Loucy (cell line): ENCODE data around the gene ALG6.

ENCODE experiments used
- EZH2phosphoT487 ChIP-seq: fragments of 200-600 bp; IDR thresholded peaks from 2 replicates; pipeline ENCODE4 v1.6.1; 2018; ENCODE audit warnings: antibody characterized with exemption, mild to moderate bottlenecking, moderate library complexity, borderline replicate concordance
- TF ChIP-seq, protein P1 (sequence below): fragments of 200-600 bp; sonication (generic); conservative IDR thresholded peaks from 2 replicates; pipeline ENCODE4 v1.5.1; 2014; ENCODE audit warnings: mild to moderate bottlenecking, antibody characterized with exemption, low read length

DNA sequence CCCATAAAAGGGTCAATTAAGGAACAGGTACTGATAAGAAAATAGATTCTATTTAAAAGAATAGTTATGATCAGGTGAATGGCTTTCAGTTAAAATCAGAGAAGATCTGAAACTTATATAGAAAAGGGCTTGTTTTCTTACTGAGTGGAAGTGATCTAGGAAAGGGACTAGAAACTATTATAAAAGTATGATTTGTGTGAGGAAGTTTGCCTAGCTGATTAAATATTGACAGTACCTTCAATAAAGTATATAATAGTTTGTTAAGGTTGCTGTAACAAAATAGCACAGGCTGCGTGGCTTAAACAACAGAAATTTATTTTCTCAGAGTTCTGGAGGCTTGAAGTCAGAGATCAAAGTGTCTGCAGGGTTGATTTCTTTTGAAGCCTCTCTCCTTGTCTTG lies 5.4 kb upstream of the ALG6 start:
- TF ChIP-seq, protein P1, sequence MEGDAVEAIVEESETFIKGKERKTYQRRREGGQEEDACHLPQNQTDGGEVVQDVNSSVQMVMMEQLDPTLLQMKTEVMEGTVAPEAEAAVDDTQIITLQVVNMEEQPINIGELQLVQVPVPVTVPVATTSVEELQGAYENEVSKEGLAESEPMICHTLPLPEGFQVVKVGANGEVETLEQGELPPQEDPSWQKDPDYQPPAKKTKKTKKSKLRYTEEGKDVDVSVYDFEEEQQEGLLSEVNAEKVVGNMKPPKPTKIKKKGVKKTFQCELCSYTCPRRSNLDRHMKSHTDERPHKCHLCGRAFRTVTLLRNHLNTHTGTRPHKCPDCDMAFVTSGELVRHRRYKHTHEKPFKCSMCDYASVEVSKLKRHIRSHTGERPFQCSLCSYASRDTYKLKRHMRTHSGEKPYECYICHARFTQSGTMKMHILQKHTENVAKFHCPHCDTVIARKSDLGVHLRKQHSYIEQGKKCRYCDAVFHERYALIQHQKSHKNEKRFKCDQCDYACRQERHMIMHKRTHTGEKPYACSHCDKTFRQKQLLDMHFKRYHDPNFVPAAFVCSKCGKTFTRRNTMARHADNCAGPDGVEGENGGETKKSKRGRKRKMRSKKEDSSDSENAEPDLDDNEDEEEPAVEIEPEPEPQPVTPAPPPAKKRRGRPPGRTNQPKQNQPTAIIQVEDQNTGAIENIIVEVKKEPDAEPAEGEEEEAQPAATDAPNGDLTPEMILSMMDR = no peak
- no peak for TF ChIP-seq EZH2phosphoT487
